CD14-positive monocyte (primary cell): ENCODE measurements around the gene PSMD9. TPM values are rescaled to one million over a fixed set of nuclear protein-coding genes. Genes with fewer than 3 reads are reported as not detected.

Experiments used
- DNase-seq, 3 donors: peaks; one replicate each; pipeline ENCODE4 v3.0.0-alpha.2; 2011 to 2022
- H2AFZ ChIP-seq: 2 replicates; pipeline ENCODE4 v1.6.0; 2012; ENCODE audit warnings: mild to moderate bottlenecking, low read depth, low read length, inconsistent platforms; ENCODE audit not compliant: insufficient read depth, poor library complexity, severe bottlenecking
- H3K27ac ChIP-seq, 2 donors: 1 replicate in 1 of 2; 2 replicates in 1 of 2; pipeline ENCODE4 v1.5.1; 2012 to 2013; ENCODE audit warnings: low read length in 2 of 2, control low read depth in 1 of 2, inconsistent platforms in 1 of 2, low read depth in 1 of 2, mild to moderate bottlenecking in 1 of 2
- H3K27me3 ChIP-seq, 2 donors: one replicate each; pipeline versions ENCODE4 v1.6.0 to v1.6.1; 2011 to 2013; ENCODE audit warnings: low read length in 2 of 2; ENCODE audit not compliant: control insufficient read depth in 2 of 2, insufficient read depth in 2 of 2
- H3K36me3 ChIP-seq, 2 donors: replicated peaks in 1 of 2; 1 replicate in 1 of 2; 2 replicates in 1 of 2; pipeline versions ENCODE4 v1.5.1 to v1.6.1; 2012 to 2013; ENCODE audit warnings: low read length in 2 of 2, control low read depth in 1 of 2, inconsistent platforms in 1 of 2, mild to moderate bottlenecking in 1 of 2; ENCODE audit not compliant: insufficient read depth in 2 of 2, control insufficient read depth in 1 of 2
- H3K4me1 ChIP-seq, 2 donors: 1 replicate in 1 of 2; 2 replicates in 1 of 2; pipeline versions ENCODE4 v1.5.1 to v1.6.1; 2012 to 2013; ENCODE audit warnings: low read length in 2 of 2, control low read depth in 1 of 2, inconsistent platforms in 1 of 2, mild to moderate bottlenecking in 1 of 2, moderate library complexity in 1 of 2; ENCODE audit not compliant: insufficient read depth in 2 of 2, control insufficient read depth in 1 of 2
- H3K4me2 ChIP-seq: replicated peaks from 2 replicates; pipeline ENCODE3; 2012; ENCODE audit warnings: low read length, moderate library complexity, mild to moderate bottlenecking; ENCODE audit not compliant: poor library complexity, severe bottlenecking; ENCODE audit errors: extremely low read depth
- H3K4me3 ChIP-seq, 3 experiments: fragments of 200-600 bp in 1 of 3; sonication (generic) in 1 of 3; replicated peaks in 1 of 3; 1 replicate in 2 of 3; 2 replicates in 1 of 3; pipeline ENCODE4 v1.5.1; 2011 to 2013; ENCODE audit warnings: low read length in 3 of 3, mild to moderate bottlenecking in 3 of 3, control low read depth in 2 of 3, low read depth in 2 of 3, inconsistent platforms in 1 of 3, moderate library complexity in 1 of 3
- H3K79me2 ChIP-seq: 2 replicates; pipeline ENCODE4 v1.6.0; 2012; ENCODE audit warnings: mild to moderate bottlenecking, control low read depth, inconsistent platforms, low read length, moderate library complexity; ENCODE audit not compliant: insufficient read depth
- H3K9ac ChIP-seq: 2 replicates; pipeline ENCODE4 v1.6.0; 2017; ENCODE audit warnings: low read length, mild to moderate bottlenecking; ENCODE audit not compliant: insufficient read depth, poor library complexity, severe bottlenecking
- H3K9me3 ChIP-seq, 2 donors: replicated peaks in 1 of 2; 1 replicate in 1 of 2; 2 replicates in 1 of 2; pipeline versions ENCODE4 v1.5.1 to v1.6.1; 2012 to 2013; ENCODE audit warnings: low read length in 2 of 2, control low read depth in 1 of 2; ENCODE audit not compliant: control insufficient read depth in 1 of 2, insufficient read depth in 1 of 2
- H4K20me1 ChIP-seq: 2 replicates; pipeline ENCODE4 v1.6.0; 2012; ENCODE audit warnings: mild to moderate bottlenecking, low read length, control low read depth, moderate library complexity; ENCODE audit not compliant: insufficient read depth
- H3K27ac Mint-ChIP-seq, 7 donors: one replicate each; pipeline ENCODE4 v1.8.0; 2020; ENCODE audit warnings: mild to moderate bottlenecking in 7 of 7, mixed read lengths in 7 of 7, moderate library complexity in 6 of 7, inconsistent platforms in 2 of 7
- H3K27me3 Mint-ChIP-seq, 3 donors: one replicate each; pipeline ENCODE4 v1.8.0; 2021 to 2022; ENCODE audit warnings: low read depth in 3 of 3, mild to moderate bottlenecking in 3 of 3, mixed read lengths in 3 of 3, moderate library complexity in 3 of 3, inconsistent platforms in 1 of 3
- H3K36me3 Mint-ChIP-seq, 2 donors: one replicate each; pipeline ENCODE4 v1.8.0; 2020; ENCODE audit warnings: mixed read lengths in 2 of 2, inconsistent platforms in 1 of 2, mild to moderate bottlenecking in 1 of 2
- H3K4me1 Mint-ChIP-seq: one replicate; pipeline ENCODE4 v1.8.0; 2020; ENCODE audit warnings: mild to moderate bottlenecking, mixed read lengths
- H3K4me3 Mint-ChIP-seq, 2 donors: one replicate each; pipeline ENCODE4 v1.8.0; 2020; ENCODE audit warnings: mild to moderate bottlenecking in 2 of 2, mixed read lengths in 2 of 2, moderate library complexity in 1 of 2
- H3K9me3 Mint-ChIP-seq, 7 donors: one replicate each; pipeline ENCODE4 v1.8.0; 2020 to 2022; ENCODE audit warnings: mixed read lengths in 7 of 7, mild to moderate bottlenecking in 6 of 7, moderate library complexity in 6 of 7, inconsistent platforms in 2 of 7
- CTCF ChIP-seq: fragments of 200-600 bp; IDR thresholded peaks from one replicate; pipeline ENCODE4 v1.8.0; 2022; ENCODE audit warnings: antibody characterized with exemption, mild to moderate bottlenecking
- WGBS: methylation state at CpG from one replicate; pipeline ENCODE4 v1.1.5; 2013; ENCODE audit warnings: missing lambda C conversion rate; ENCODE audit not compliant: insufficient coverage; 5-methylcytosine and 5-hydroxymethylcytosine counted together
- intact Hi-C, 2 donors: fragments of 100-400 bp; cut with micrococcal nuclease; formaldehyde crosslinking; loops; one replicate each; pipeline versions ENCODE4 v1.15.0 to v1.15.1; 2023
- polyA minus RNA-seq: library from RNA; depleted of rRNA, polyadenylated mRNA; stranded (reverse); fragments of >200 nt; gene quantifications from 2 replicates; pipeline ENCODE4 v1.2.3, GENCODE V29; 2012
- polyA plus RNA-seq, 3 donors: library from polyadenylated mRNA; depleted of rRNA in 1 of 3; unstranded in 2 of 3; stranded (reverse) in 1 of 3; fragments of 300-500 nt in 2 of 3; fragments of >200 nt in 1 of 3; fragmentation: Illumina TruSeq in 2 of 3; gene quantifications; 1 replicate in 2 of 3; 2 replicates in 1 of 3; pipeline ENCODE4 v1.2.3, GENCODE V29; 2012 to 2021
- total RNA-seq, 12 experiments: library from RNA in 1 of 12; stranded (reverse) in 1 of 12; fragments of 120-200 nt in 1 of 12; gene quantifications; one replicate each; pipeline ENCODE4 v1.2.4 and lab custom pipeline; 2013 to 2026; ENCODE audit warnings: mixed read lengths in 6 of 12, inconsistent platforms in 1 of 12

Gene PSMD9
- total RNA-seq (2013): 77.7 TPM
- polyA plus RNA-seq: 100 to 1,000 TPM in 1 of 3 donors, 10 to 100 TPM in 2; 89.6 to 135 (median 93.3) TPM
- 34.6 and 64.9 TPM in 2 replicates for polyA minus RNA-seq
- total RNA-seq (lab: John Stamatoyannopoulos, UW): 2.1 to 8.5 (median 6.3) reads per million in 11 experiments

- Histone ChIP-seq H3K79me2 (peaks cover 47% of the 10 kb centered on the region), H3K4me1 (peaks cover 19 to 21% of the 10 kb centered on the region in 2 donors), H3K27me3 (no peaks in the 10 kb centered on the region), H3K9ac (peak within 1 kb of the TSS; percentile 86), H2AFZ (peak within 1 kb of the TSS; percentile 97), H3K27ac (peak within 1 kb of the TSS; percentile 92), H3K4me2 (peak within 1 kb of the TSS; percentile 80), H3K36me3 (peaks cover 11 to 22% of the 10 kb centered on the region in 2 donors), H3K4me3 (peak within 1 kb of the TSS; percentile 52 to 87 (median 84)), H3K9me3 (no peaks in the 10 kb centered on the region), H4K20me1 (peaks cover 34% of the 10 kb centered on the region)
- TF ChIP-seq CTCF: peak; percentile 53
- DNase-seq: peak; percentile 97 to 99 (median 99)
- Mint-ChIP-seq H3K36me3 (peaks cover 6 to 14% of the 10 kb centered on the region in 2 donors), H3K27me3 (peaks cover 0 to 3% (median 1%) of the 10 kb centered on the region in 3 donors), H3K9me3 (no peaks in the 10 kb centered on the region), H3K4me3 (peak within 1 kb of the TSS; percentile 94 to 99), H3K4me1 (peaks cover 23% of the 10 kb centered on the region), H3K27ac (peak within 1 kb of the TSS; percentile 97 to 99 (median 99))
- intact Hi-C loops: loop anchor here (2.0 to 10.0 kb wide), 5 partner anchors 46 to 174 kb away; partner anchors contain the start of gene TMEM120B (in 1 of the 2)
- WGBS: 0% methylated on average over 67 of the region's 67 CpGs
Observed at GRCh38 chr12:121888478-121889273, at the start of gene PSMD9. PSMD9 (plus strand) TSS chr12:121888790; CDS start chr12:121888857, 67 bp downstream.
